ENCODE measurements around the gene SKAP1. TPM values are rescaled to one million over a fixed set of nuclear protein-coding genes. Genes with fewer than 3 reads are reported as not detected.
"Not testable (repeated sequence)": the region's sequence is repeated elsewhere in the genome, so short reads cannot be mapped to it uniquely, and the experiment has no call there.

Gene SKAP1
- total RNA-seq, 4 donors from 2014 or later = 0.33 to 2.1 (median 1.0) TPM

- peaks cover 5% of the 10 kb centered on the region for H3K27me3 ChIP-seq
- no peak overlapping the region for H3K27ac ChIP-seq
- TF ChIP-seq POLR2A (IDR thresholded peaks at IDR 0.05) (no peak), CTCF (IDR thresholded peaks at IDR 0.05) (no peak)
- WGBS, 2 donors = 95% methylated on average over 2 of the region's 2 CpGs
- DNase-seq = no peak
- H3K36me3 ChIP-seq = no peaks in the 10 kb centered on the region
- intact Hi-C loops (cut with DNase I) = no loop called here
- no peak overlapping the region for H3K4me3 ChIP-seq (replicated peaks in 1 of 3)
- H3K9me3 ChIP-seq = no peaks in the 10 kb centered on the region
- no peaks in the 10 kb centered on the region for H3K4me1 ChIP-seq
These were observed 89.1 kb downstream of the SKAP1 start for GRCh38 chr17:48340916-48341315.

DNA sequence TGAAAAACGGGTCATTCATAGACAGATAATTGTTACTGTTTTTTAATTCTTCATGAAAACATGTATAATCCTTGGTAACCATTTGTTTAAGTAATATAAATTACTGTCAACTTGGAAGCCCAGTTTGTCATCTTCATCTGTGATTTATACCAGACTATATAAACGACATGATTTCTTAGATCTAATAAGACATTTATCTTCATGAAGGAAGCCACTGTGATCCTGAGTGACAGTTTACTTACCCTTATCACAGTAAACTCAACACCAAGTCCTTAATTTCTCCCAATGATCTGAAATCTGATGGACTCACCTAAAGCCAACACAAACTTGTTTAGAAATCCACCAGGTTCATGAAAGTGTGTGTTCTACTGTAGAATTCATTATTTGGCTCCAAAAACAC lies 91.3 kb downstream of the SKAP1 start:
- Histone ChIP-seq H3K4me3 (replicated peaks in 1 of 3) (no peak overlapping the region), H3K4me1 (no peaks in the 10 kb centered on the region), H3K36me3 (no peaks in the 10 kb centered on the region), H3K27ac (no peak overlapping the region), H3K27me3 (peaks cover 13% of the 10 kb centered on the region), H3K9me3 (no peaks in the 10 kb centered on the region)
- TF ChIP-seq CTCF (IDR thresholded peaks at IDR 0.05) = no peak
- TF ChIP-seq POLR2A (IDR thresholded peaks at IDR 0.05) = no peak
- intact Hi-C loops (cut with DNase I) = loop anchor here (10.0 kb wide), 1 partner anchor 276 kb away; the partner anchor contains the start of genes HOXB7 and HOXB8
- 58 to 59% methylated on average over 2 of the region's 2 CpGs for WGBS, 2 donors
- DNase-seq = no peak

GRCh38 chr17:48337903-48338302 lies 92.1 kb downstream of the SKAP1 start:
- H3K27me3 ChIP-seq = peaks cover 13% of the 10 kb centered on the region
- not testable (repeated sequence) for H3K36me3 ChIP-seq; DNase-seq; H3K4me1 ChIP-seq; H3K27ac ChIP-seq; H3K4me3 ChIP-seq (replicated peaks in 1 of 3); H3K9me3 ChIP-seq
- WGBS, 2 donors = 86% methylated on average over 2 of the region's 2 CpGs
- intact Hi-C loops (cut with DNase I) = loop anchor here (10.0 kb wide), 1 partner anchor 277 kb away; the partner anchor contains the start of genes HOXB7 and HOXB8

DNA sequence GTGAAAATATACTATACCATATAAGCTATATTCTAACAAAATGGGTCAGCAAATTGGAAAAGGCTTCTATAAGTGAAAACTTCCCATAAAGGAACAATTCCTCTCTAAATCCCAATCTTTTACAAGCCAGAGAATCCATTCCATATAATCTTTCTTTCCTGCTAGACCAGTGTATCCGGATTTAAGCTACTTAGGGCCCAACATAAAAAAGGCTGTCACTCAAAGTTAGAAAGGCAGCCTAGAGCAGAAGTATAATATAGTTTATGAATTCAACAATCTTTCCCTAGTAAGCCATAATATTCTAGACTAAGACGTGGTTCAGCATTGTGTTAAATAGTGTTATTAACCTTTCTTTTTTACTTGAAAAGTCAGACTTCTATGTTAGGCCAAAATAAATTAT lies 93.0 kb downstream of the SKAP1 start:
- Histone ChIP-seq H3K4me3 (replicated peaks in 1 of 3) (no peak overlapping the region), H3K27me3 (peaks cover 13% of the 10 kb centered on the region), H3K36me3 (no peaks in the 10 kb centered on the region), H3K9me3 (no peaks in the 10 kb centered on the region), H3K27ac (no peak overlapping the region), H3K4me1 (no peaks in the 10 kb centered on the region)
- DNase-seq = no peak
- WGBS, 2 donors = 88 to 94% methylated on average over 2 of the region's 2 CpGs
- TF ChIP-seq POLR2A (IDR thresholded peaks at IDR 0.05) (no peak), CTCF (IDR thresholded peaks at IDR 0.05) (no peak)
- intact Hi-C loops (cut with DNase I) = loop anchor here (10.0 kb wide), 1 partner anchor 278 kb away; the partner anchor contains the start of genes HOXB7 and HOXB8

- no peaks in the 10 kb centered on the region for H3K4me1 ChIP-seq
- H3K27ac ChIP-seq = no peak overlapping the region
- no peaks in the 10 kb centered on the region for H3K9me3 ChIP-seq
- 5 to 10% methylated on average over 5 of the region's 5 CpGs for WGBS, 2 donors
- intact Hi-C loops (cut with DNase I) = loop anchor here (10.0 kb wide), 1 partner anchor 279 kb away; the partner anchor contains the start of genes HOXB7 and HOXB8
- no peaks in the 10 kb centered on the region for H3K36me3 ChIP-seq
- TF ChIP-seq POLR2A (IDR thresholded peaks at IDR 0.05) = no peak
- peak; percentile 36 to 72 (median 54) for TF ChIP-seq CTCF (IDR thresholded peaks at IDR 0.05)
- peaks cover 13% of the 10 kb centered on the region for H3K27me3 ChIP-seq
- DNase-seq = no peak
- no peak overlapping the region for H3K4me3 ChIP-seq (replicated peaks in 1 of 3)
These were observed 94.0 kb downstream of the SKAP1 start for GRCh38 chr17:48335858-48336500.

Data from thyroid gland (tissue), 4 donors.